GM18868 (cell line): ENCODE results near the gene IRF8.
"Not testable (repeated sequence)": the region's sequence is repeated elsewhere in the genome, so short reads cannot be mapped to it uniquely, and the experiment has no call there.

ENCODE experiments used
- ATAC-seq: cut with Tn5 transposase; IDR thresholded peaks from one replicate; pipeline ENCODE4 v1.9.1; 2021; ENCODE audit warnings: mild to moderate bottlenecking, moderate library complexity; ENCODE audit not compliant: unreplicated experiment

The IRF8 gene

GRCh38 chr16:85867189-85867588 lies 31.8 kb upstream of the IRF8 start:
- no peak for ATAC-seq

- no peak for ATAC-seq
Observed at GRCh38 chr16:85868495-85868894, 30.5 kb upstream of the IRF8 start.

GRCh38 chr16:85869206-85869605 lies 29.8 kb upstream of the IRF8 start:
- ATAC-seq, result no peak

- no peak for ATAC-seq
Observed at GRCh38 chr16:85869785-85870558, 29.0 kb upstream of the IRF8 start.

- no peak for ATAC-seq
Observed at GRCh38 chr16:85871756-85872155, 27.2 kb upstream of the IRF8 start.

- no peak for ATAC-seq
Observed at GRCh38 chr16:85872734-85873133, 26.2 kb upstream of the IRF8 start.

- ATAC-seq, result no peak
Observed at GRCh38 chr16:85873153-85873552, 25.8 kb upstream of the IRF8 start.

GRCh38 chr16:85874031-85874430 lies 24.9 kb upstream of the IRF8 start:
- not testable (repeated sequence) for ATAC-seq

GRCh38 chr16:85878407-85878806 lies 20.6 kb upstream of the IRF8 start:
- ATAC-seq, result no peak

- no peak for ATAC-seq
Observed at GRCh38 chr16:85878875-85879274, 20.1 kb upstream of the IRF8 start.

GRCh38 chr16:85879549-85879948 lies 19.4 kb upstream of the IRF8 start:
- no peak for ATAC-seq

GRCh38 chr16:85879975-85880831 lies 18.8 kb upstream of the IRF8 start:
- peak; percentile 82 for ATAC-seq

- no peak for ATAC-seq
Observed at GRCh38 chr16:85880861-85881260, 18.1 kb upstream of the IRF8 start.

- no peak for ATAC-seq
Observed at GRCh38 chr16:85881436-85881835, 17.5 kb upstream of the IRF8 start.

- ATAC-seq, result no peak
Observed at GRCh38 chr16:85882181-85882810, 16.7 kb upstream of the IRF8 start.

- no peak for ATAC-seq
Observed at GRCh38 chr16:85883813-85884212, 15.1 kb upstream of the IRF8 start.

- ATAC-seq, result no peak
Observed at GRCh38 chr16:85884808-85885463, 14.0 kb upstream of the IRF8 start.

- ATAC-seq, result no peak
Observed at GRCh38 chr16:85885537-85885936, 13.4 kb upstream of the IRF8 start.

GRCh38 chr16:85888405-85889331 lies 10.3 kb upstream of the IRF8 start:
- ATAC-seq, result peak; percentile 82
